Transverse colon (tissue), 4 donors: ENCODE results near the gene ANXA9. TPM values are rescaled to one million over a fixed set of nuclear protein-coding genes. Genes with fewer than 3 reads are reported as not detected.

ENCODE experiments used
- DNase-seq: peaks from one replicate; pipeline ENCODE4 v3.0.0-alpha.2; 2019
- H3K27ac ChIP-seq, 4 donors: fragments of 200-600 bp; sonication (generic); 2 replicates each; pipeline ENCODE4 v1.5.1; 2016 to 2018; ENCODE audit warnings: inconsistent platforms in 4 of 4
- H3K27me3 ChIP-seq: fragments of 200-600 bp; sonication (generic); 2 replicates; pipeline ENCODE4 v1.5.1; 2017; ENCODE audit warnings: inconsistent platforms
- H3K36me3 ChIP-seq, 4 donors: fragments of 200-600 bp; sonication (generic); 2 replicates each; pipeline ENCODE4 v1.5.1; 2017 to 2019; ENCODE audit warnings: inconsistent platforms in 4 of 4
- H3K4me1 ChIP-seq, 4 donors: fragments of 200-600 bp; sonication (generic); 2 replicates each; pipeline ENCODE4 v1.5.1; 2017 to 2020; ENCODE audit warnings: inconsistent platforms in 4 of 4
- H3K4me3 ChIP-seq, 4 donors: fragments of 200-600 bp; sonication (generic); 1 replicate in 1 of 4; 2 replicates in 3 of 4; pipeline versions ENCODE4 v1.5.1 to v1.6.1; 2017 to 2019; ENCODE audit warnings: inconsistent platforms in 4 of 4
- H3K9me3 ChIP-seq, 2 donors: fragments of 200-600 bp; sonication (generic); 2 replicates each; pipeline ENCODE4 v1.5.1; 2017 to 2019; ENCODE audit warnings: inconsistent platforms in 2 of 2
- EP300 ChIP-seq: sonication (generic); formaldehyde crosslinking; IDR thresholded peaks from one replicate; pipeline ENCODE4 v1.6.1; 2017; ENCODE audit warnings: antibody characterized with exemption, low read depth
- POLR2A ChIP-seq: fragments of 450-650 bp; IDR thresholded peaks from one replicate; pipeline ENCODE4 v1.6.1; 2016; ENCODE audit warnings: antibody characterized with exemption, mild to moderate bottlenecking, moderate library complexity
- POLR2AphosphoS5 ChIP-seq, 3 donors: sonication (generic); formaldehyde crosslinking; IDR thresholded peaks; one replicate each; pipeline ENCODE4 v1.6.1; 2016; ENCODE audit warnings: antibody characterized with exemption in 3 of 3
- WGBS, 2 donors: methylation state at CpG; one replicate each; pipeline ENCODE4 v1.1.5; 2018; ENCODE audit warnings: low coverage in 1 of 2; 5-methylcytosine and 5-hydroxymethylcytosine counted together
- in situ Hi-C, 4 donors: fragments of 200-750 bp; cut with MboI; loops; one replicate each; pipeline versions ENCODE4 v1.15.0 to v1.15.1; 2017; ENCODE audit warnings: low sequenced_read_pairs in 3 of 4, low pct_ligation_motif_present in 1 of 4, low pct_unique_long_range_greater_than_20kb in 1 of 4
- intact Hi-C: fragments of 100-400 bp; cut with DNase I; formaldehyde crosslinking; loops from one replicate; pipeline ENCODE4 v1.15.1; 2023; ENCODE audit warnings: low total_unique reads
- total RNA-seq, 4 donors: library from RNA; depleted of rRNA; stranded (reverse); fragments of >200 nt; gene quantifications; one replicate each; pipeline ENCODE4 v1.1.0, GENCODE V29; 2016
- TF ChIP-seq, protein P1 (sequence below), 5 experiments: fragments of 200-600 bp in 3 of 5; fragments of 450-650 bp in 2 of 5; sonication (generic) in 3 of 5; IDR thresholded peaks; 1 replicate in 2 of 5; 2 replicates in 3 of 5; pipeline ENCODE4 v1.5.1; 2016 to 2017; ENCODE audit warnings: antibody characterized with exemption in 5 of 5, inconsistent platforms in 3 of 5, mild to moderate bottlenecking in 2 of 5, moderate library complexity in 1 of 5

The ANXA9 gene
- total RNA-seq, 4 donors from 2014 or later, result 0.32 TPM; not detected in 3

DNA sequence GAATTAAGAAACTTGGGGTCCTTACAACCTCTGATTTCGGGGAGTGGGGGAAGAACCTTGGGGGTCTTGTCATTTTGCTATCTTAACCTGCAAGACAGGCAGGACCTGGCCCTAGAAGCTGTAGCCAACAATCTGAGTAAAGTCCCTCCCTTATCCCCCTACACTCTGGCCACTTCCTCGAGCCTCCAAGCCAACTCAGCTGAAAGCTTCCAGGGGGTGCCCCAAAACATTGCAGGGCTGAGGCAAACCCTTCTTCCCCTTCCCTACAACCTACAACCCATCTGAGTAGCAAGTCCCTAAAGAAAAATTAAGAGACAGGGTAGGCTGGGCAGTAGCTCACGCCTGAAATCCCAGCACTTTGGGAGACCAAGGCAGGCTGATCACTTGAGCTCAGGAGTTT, 12.5 kb upstream of the ANXA9 start:
- no peak for TF ChIP-seq POLR2A
- TF ChIP-seq, protein P1, sequence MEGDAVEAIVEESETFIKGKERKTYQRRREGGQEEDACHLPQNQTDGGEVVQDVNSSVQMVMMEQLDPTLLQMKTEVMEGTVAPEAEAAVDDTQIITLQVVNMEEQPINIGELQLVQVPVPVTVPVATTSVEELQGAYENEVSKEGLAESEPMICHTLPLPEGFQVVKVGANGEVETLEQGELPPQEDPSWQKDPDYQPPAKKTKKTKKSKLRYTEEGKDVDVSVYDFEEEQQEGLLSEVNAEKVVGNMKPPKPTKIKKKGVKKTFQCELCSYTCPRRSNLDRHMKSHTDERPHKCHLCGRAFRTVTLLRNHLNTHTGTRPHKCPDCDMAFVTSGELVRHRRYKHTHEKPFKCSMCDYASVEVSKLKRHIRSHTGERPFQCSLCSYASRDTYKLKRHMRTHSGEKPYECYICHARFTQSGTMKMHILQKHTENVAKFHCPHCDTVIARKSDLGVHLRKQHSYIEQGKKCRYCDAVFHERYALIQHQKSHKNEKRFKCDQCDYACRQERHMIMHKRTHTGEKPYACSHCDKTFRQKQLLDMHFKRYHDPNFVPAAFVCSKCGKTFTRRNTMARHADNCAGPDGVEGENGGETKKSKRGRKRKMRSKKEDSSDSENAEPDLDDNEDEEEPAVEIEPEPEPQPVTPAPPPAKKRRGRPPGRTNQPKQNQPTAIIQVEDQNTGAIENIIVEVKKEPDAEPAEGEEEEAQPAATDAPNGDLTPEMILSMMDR (IDR thresholded peaks at IDR 0.05), result no peak
- TF ChIP-seq POLR2AphosphoS5 (IDR thresholded peaks at IDR 0.05), result no peak
- no peak for TF ChIP-seq EP300
- Histone ChIP-seq H3K9me3 (no peaks in the 10 kb centered on the region), H3K27ac (no peak overlapping the region), H3K4me3 (no peak overlapping the region), H3K27me3 (no peaks in the 10 kb centered on the region), H3K36me3 (peaks cover 0 to 42% (median 21%) of the 10 kb centered on the region in 4 donors), H3K4me1 (peaks cover 23 to 37% (median 35%) of the 10 kb centered on the region in 4 donors)
- in situ Hi-C loops, result no loop called here
- intact Hi-C loops, result no loop called here
- no peak for DNase-seq
- WGBS, 2 donors, result 74 to 100% methylated on average over 1 to 3 of the region's 3 CpGs

DNA sequence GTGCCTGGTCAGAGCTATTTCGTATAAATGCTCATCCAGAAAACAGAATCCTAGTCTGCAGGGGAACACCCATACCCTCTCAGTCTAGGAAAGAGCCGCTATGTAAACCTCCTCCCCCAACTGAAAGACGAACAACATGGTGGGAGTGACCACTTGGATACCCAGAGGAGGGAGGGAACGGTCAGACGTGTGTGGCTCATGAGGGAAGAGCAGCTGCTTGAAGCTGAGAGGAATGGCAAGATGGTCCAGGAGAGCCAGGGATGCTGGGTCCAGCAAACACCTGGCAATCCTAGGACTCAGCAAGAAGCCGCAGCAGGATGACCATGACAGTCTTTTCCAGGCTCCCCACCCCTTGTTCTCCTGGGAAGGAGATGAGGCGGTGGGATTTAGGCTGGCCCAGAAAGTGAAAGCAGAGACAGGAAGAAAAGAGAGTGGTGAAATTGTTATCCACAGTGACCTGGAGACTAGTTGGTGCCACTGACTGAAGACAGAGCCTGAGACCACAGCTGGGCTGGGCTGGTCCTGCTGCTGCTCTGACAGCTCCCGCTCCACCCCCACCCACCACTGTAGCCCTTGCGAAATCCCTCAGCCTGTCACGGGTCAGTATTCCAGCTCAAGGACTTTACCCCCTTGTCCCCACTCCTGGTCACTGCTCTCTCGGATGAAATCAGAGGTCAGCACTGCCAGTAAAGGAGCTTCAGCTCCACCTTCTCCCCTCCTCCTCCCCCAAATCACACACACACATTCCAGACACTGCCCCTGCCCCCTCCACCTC, 11.1 kb upstream of the ANXA9 start:
- intact Hi-C loops (no loop called here), in situ Hi-C loops (no loop called here)
- Histone ChIP-seq H3K4me1 (peaks cover 23 to 42% (median 38%) of the 10 kb centered on the region in 4 donors), H3K9me3 (no peaks in the 10 kb centered on the region), H3K27ac (peak overlapping the region; percentile 92 to 98 (median 96)), H3K36me3 (peaks cover 0 to 28% (median 15%) of the 10 kb centered on the region in 4 donors), H3K4me3 (peak overlapping the region in 1 of 4 donors; percentile 94), H3K27me3 (no peaks in the 10 kb centered on the region)
- 54 to 58% methylated on average over 5 to 11 of the region's 11 CpGs for WGBS, 2 donors
- TF ChIP-seq, protein P1 (IDR thresholded peaks at IDR 0.05), result no peak
- TF ChIP-seq POLR2A, result peak; percentile 18
- peak in 2 of 3 donors; percentile 12 to 61 for TF ChIP-seq POLR2AphosphoS5 (IDR thresholded peaks at IDR 0.05)
- peak; percentile 80 for DNase-seq

DNA sequence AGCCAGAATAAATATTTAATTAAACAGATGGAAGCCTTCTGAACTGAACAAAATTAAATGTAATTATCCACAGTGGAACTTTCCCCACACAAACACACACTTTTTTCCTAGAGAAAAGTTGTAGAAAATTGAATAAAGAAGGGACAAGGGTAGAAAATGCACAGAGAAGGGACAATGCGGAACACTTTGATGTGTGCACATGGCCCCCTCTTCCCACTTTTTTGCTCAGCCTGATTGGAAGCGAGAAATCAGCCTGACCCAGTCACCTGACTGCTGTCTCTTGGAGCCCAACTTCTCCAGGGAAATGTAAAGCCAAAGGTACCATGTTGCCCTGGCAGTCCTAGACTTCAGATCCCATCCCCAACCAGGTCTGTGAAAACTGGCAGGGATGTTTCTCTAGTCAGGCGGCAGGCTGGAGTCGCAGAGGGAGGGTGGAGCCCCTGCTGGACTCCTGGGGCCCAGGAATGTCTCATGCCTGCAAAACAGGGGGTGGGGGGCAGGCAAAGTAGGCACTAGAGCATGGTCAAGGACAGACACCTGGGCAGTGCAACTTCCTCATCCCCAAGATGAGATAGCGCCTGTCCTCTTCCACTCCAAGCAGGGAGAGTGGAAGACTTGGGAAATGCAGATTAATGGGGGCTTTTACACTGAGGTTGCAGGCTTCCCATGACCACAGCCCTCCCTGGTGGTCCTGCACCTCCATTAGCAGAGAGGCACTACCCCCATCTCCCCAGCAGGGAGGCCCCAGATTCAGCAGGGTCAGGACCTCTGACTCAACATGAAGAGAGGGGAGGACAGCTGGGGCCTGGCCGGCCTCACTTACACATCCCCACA, 10.3 kb upstream of the ANXA9 start:
- in situ Hi-C loops, result no loop called here
- peak overlapping the region in 1 of 4 donors; percentile 94 for H3K4me3 ChIP-seq
- H3K27me3 ChIP-seq, result no peaks in the 10 kb centered on the region
- WGBS, 2 donors, result 82 to 87% methylated on average over 4 of the region's 6 CpGs
- no peak for DNase-seq
- H3K27ac ChIP-seq, result peak overlapping the region; percentile 92 to 98 (median 96)
- peaks cover 0 to 20% (median 11%) of the 10 kb centered on the region in 4 donors for H3K36me3 ChIP-seq
- TF ChIP-seq EP300 (no peak), POLR2A (peak; percentile 0)
- intact Hi-C loops, result no loop called here
- H3K9me3 ChIP-seq, result no peaks in the 10 kb centered on the region
- peaks cover 24 to 43% (median 40%) of the 10 kb centered on the region in 4 donors for H3K4me1 ChIP-seq

DNA sequence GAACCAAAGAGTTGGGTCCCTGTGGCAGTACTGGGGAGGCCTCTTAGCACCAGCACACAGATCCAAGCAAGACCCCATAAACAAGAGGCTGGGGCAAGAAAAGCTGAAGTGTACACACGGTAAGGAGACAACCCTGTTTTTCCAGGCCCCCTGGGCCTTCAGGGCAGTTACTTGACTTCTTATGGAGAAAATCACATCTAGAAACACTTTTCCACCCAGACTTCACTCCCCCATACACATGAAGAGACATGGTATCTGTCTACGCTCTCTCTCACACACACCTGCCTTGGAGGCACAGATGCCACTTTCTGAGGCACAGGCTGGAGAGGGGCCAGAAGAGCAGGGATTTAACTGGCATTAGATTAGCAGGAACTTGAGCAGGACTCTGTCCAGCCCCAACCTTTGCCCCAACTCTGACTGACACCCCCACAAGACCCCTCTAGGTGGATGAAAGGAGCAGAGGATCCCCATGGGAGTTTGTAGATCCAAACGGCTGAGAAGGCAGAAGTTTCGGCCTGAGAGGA, 9.6 kb upstream of the ANXA9 start:
- in situ Hi-C loops, result no loop called here
- H3K27ac ChIP-seq, result peak overlapping the region; percentile 92 to 98 (median 96)
- no peak for DNase-seq
- TF ChIP-seq POLR2AphosphoS5 (IDR thresholded peaks at IDR 0.05) (no peak), POLR2A (no peak), EP300 (no peak)
- TF ChIP-seq, protein P1 (IDR thresholded peaks at IDR 0.05), result no peak
- H3K27me3 ChIP-seq, result no peaks in the 10 kb centered on the region
- intact Hi-C loops, result no loop called here
- peak overlapping the region in 1 of 4 donors; percentile 94 for H3K4me3 ChIP-seq
- no peaks in the 10 kb centered on the region for H3K9me3 ChIP-seq
- peaks cover 30 to 50% (median 47%) of the 10 kb centered on the region in 4 donors for H3K4me1 ChIP-seq
- peaks cover 0 to 14% (median 6%) of the 10 kb centered on the region in 4 donors for H3K36me3 ChIP-seq
- 55% methylated on average over 4 of the region's 4 CpGs; no CpG with 5 or more reads in 1 of the 2 donors for WGBS, 2 donors
